ENCODE results near the gene GSTA2.
"Not testable (repeated sequence)": the region's sequence is repeated elsewhere in the genome, so short reads cannot be mapped to it uniquely, and the experiment has no call there.

Gene GSTA2

GRCh38 chr6:52779237-52779636 is 16.0 kb upstream of the GSTA2 start:
- DNase-seq (ENCODE audit: extremely low spot score) = no peak
- ChIA-PET CTCF (no interaction called here), POLR2A (no interaction called here)
- TF ChIP-seq NFRKB (IDR thresholded peaks at IDR 0.05) = no peak
- no peak for TF ChIP-seq FOXA1 (IDR thresholded peaks at IDR 0.05)
- TF ChIP-seq LEF1 (IDR thresholded peaks at IDR 0.05; ENCODE audit: borderline replicate concordance) = no peak
- TF ChIP-seq L3MBTL2 (conservative IDR thresholded peaks at IDR 0.05) = no peak

DNA sequence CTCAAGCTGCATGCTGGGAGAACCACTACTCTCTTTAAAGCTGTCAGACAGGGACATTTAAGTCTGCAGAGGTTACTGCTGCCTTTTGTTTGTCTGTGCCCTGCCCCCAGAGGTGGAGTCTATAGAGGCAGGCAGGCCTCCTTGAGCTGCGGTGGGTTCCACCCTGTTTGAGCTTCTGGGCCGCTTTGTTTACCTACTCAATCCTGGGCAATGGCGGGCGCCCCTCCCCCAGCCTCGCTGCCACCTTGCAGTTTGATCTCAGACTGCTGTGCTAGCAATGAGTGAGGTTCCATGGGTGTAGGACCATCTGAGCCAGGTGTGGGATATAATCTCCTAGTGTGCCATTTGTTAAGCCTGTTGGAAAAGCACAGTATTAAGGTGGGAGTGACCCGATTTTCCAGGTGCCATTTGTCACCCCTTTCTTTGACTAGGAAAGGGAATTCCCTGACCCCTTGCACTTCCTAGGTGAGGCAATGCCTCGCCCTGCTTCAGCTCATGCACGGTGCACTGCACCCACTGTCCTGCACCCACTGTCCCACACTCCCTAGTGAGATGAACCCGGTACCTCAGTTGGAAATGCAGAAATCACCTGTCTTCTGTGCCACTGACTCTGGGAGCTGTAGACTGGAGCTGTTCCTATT is 13.6 kb upstream of the GSTA2 start:
- CTCF ChIA-PET; POLR2A ChIA-PET; DNase-seq (ENCODE audit: extremely low spot score): not testable (repeated sequence)

DNA sequence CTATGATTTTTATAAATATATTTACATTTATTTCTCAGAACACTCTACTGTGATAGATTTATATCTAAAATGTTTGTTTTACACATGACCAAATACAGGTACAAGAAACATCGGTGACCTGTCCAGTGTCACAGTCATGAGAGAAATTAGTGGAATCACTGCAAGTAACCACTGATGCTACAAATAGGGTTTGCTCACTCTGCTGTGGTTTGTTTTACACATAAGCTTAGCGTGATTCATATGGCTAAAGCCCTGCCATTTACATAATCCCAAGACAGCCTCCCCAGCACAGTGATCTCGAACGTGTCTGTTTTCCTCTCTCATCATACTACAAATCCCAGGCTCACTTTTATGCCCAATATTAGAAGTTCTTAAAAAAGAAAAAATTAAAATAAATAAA is 6.1 kb upstream of the GSTA2 start:
- POLR2A ChIA-PET; CTCF ChIA-PET; DNase-seq (ENCODE audit: extremely low spot score): not testable (repeated sequence)

DNA sequence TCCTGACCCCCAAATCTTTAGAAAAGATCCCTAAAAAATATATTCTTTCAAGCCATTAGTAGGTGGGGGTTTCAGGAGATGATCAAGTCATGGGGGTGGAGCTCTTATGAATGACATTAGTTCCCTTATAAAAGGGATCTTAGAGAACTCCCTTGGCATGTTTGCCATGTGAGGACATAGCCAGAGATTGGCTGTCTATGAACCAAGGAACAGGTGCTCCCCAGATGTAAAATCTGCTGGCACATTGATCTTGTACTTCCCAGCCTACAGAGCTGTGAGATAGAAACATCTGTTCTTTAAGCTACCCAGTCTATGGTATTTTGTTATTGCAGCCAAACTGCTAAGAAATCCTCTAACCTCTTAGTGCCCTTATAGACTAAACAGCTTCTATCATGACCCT is 4.4 kb upstream of the GSTA2 start:
- POLR2A ChIA-PET; CTCF ChIA-PET; DNase-seq (ENCODE audit: extremely low spot score): not testable (repeated sequence)

- CTCF ChIA-PET; POLR2A ChIA-PET; DNase-seq (ENCODE audit: extremely low spot score): not testable (repeated sequence)
Measured at GRCh38 chr6:52761673-52762491, 1.4 kb downstream of the GSTA2 start.

- POLR2A ChIA-PET = no interaction called here
- TF ChIP-seq, protein P1, sequence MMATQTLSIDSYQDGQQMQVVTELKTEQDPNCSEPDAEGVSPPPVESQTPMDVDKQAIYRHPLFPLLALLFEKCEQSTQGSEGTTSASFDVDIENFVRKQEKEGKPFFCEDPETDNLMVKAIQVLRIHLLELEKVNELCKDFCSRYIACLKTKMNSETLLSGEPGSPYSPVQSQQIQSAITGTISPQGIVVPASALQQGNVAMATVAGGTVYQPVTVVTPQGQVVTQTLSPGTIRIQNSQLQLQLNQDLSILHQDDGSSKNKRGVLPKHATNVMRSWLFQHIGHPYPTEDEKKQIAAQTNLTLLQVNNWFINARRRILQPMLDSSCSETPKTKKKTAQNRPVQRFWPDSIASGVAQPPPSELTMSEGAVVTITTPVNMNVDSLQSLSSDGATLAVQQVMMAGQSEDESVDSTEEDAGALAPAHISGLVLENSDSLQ (IDR thresholded peaks at IDR 0.05) = no peak
- TF ChIP-seq SUZ12 (IDR thresholded peaks at IDR 0.05) (no peak), NFRKB (IDR thresholded peaks at IDR 0.05) (no peak), FOXM1 (IDR thresholded peaks at IDR 0.05; ENCODE audit: borderline replicate concordance) (no peak), FOXK2 (IDR thresholded peaks at IDR 0.05) (no peak), ZNF384 (IDR thresholded peaks at IDR 0.05) (no peak)
- CTCF ChIA-PET = no interaction called here
- no peak for DNase-seq (ENCODE audit: extremely low spot score)
Measured at GRCh38 chr6:52760105-52760765, 3.0 kb downstream of the GSTA2 start.

DNA sequence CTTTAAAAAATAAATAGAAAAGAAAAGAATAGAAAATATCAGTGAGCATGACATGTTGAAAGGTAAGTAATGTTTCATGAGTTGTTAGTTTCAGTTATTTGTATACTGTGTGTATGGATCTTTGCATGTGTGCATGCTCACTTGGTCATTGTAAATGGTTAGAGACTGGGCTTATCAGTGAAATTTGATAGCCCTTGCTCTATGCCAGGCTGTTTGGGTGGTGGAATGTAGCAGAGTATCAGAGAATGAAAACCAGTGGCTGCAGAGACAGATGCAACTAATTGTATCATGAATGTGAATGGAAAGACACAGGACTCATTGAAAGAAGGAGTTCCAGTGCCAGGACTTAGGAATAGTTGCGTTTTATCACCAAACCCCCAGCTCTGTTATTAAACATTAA is 4.2 kb downstream of the GSTA2 start:
- CTCF ChIA-PET = no interaction called here
- TF ChIP-seq HDGF (IDR thresholded peaks at IDR 0.05; ENCODE audit: borderline replicate concordance) = no peak
- TF ChIP-seq, protein P1 (IDR thresholded peaks at IDR 0.05) = no peak
- no peak for TF ChIP-seq FOXA1 (IDR thresholded peaks at IDR 0.05)
- TF ChIP-seq ARNT (IDR thresholded peaks at IDR 0.05) = no peak
- TF ChIP-seq TARDBP (IDR thresholded peaks at IDR 0.05) = no peak
- TF ChIP-seq L3MBTL2 (conservative IDR thresholded peaks at IDR 0.05) = no peak
- no peak for TF ChIP-seq SUZ12 (IDR thresholded peaks at IDR 0.05)
- TF ChIP-seq LEF1 (IDR thresholded peaks at IDR 0.05; ENCODE audit: borderline replicate concordance) = no peak
- no peak for TF ChIP-seq NFRKB (IDR thresholded peaks at IDR 0.05)
- no peak for TF ChIP-seq FOXK2 (IDR thresholded peaks at IDR 0.05)
- TF ChIP-seq ZNF384 (IDR thresholded peaks at IDR 0.05) = no peak
- TF ChIP-seq BHLHE40 (IDR thresholded peaks at IDR 0.05; ENCODE audit: borderline replicate concordance) = no peak
- TF ChIP-seq CTBP1 (IDR thresholded peaks at IDR 0.05; ENCODE audit: borderline replicate concordance) = no peak
- TF ChIP-seq ELF4 (IDR thresholded peaks at IDR 0.05) = no peak
- TF ChIP-seq FOXM1 (IDR thresholded peaks at IDR 0.05; ENCODE audit: borderline replicate concordance) = no peak
- TF ChIP-seq SP1 (IDR thresholded peaks at IDR 0.05) = no peak
- POLR2A ChIA-PET = no interaction called here
- DNase-seq (ENCODE audit: extremely low spot score) = no peak

- POLR2A ChIA-PET; CTCF ChIA-PET; DNase-seq (ENCODE audit: extremely low spot score): not testable (repeated sequence)
Measured at GRCh38 chr6:52757651-52758338, 5.5 kb downstream of the GSTA2 start.

Data from HEK293T (cell line).